ENCODE results near the gene ABCC4.

The ABCC4 gene

DNA sequence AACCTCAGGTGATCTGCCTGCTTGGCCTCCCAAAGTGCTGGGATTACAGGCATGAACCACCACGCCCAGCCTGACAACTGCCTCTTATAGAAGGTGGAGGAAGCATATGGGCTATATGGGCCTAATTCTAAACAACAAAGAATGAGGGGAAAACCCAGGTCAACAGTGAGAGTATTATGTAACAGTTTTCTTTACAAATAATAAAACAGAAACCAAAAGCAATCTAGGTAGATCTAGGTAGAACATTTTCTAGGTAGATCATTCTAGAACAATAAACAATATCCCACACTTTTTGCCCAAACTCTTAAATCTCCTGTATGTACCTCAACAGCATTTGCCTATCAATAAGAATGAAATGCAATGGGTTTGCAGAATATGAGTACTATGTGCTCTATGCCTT lies 267.4 kb downstream of the ABCC4 start:
- DNase-seq = no peak

DNA sequence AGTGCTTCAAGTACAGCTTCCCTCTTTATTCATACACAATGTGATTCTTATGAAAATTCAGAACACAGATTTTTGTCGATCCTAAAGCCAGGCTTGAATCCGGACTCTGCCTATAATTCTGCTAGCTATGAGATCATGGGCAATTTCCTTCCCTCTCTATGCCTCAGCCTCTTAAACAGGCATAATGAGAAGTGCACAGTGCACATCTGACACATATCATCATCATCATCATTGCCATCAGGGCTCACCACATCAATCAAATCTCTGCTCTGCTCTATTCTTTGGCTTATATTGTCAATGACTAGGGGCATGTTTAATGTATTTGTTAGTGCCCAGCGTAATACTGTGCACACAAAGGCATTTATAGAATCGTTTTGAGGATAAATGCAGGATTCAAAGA lies 269.1 kb downstream of the ABCC4 start:
- no peak for DNase-seq

DNA sequence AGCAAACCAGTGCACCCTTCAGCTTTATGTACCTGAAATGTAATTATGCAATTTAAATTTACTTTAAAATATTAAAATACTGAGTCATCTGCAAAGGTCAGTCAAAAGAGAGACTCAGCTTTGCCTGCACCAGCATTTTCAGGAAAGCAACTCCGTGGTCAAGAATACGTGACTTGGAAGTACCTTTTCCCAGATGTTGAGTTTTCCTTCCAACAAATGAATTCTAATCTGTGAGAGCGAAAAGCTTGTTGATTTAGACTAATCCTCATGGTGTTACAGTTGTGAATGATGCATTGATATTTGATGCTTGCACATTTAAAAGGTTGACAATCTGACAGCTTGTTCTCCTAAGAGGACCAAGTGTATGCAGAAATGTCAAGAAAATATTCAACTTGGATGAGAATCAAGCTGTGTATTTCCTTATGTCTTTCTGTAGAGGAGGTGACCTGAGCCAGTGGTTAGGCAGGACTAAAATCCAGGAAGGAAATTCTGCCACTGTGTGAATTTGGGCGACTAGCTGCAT lies 270.4 kb downstream of the ABCC4 start:
- no peak for DNase-seq

DNA sequence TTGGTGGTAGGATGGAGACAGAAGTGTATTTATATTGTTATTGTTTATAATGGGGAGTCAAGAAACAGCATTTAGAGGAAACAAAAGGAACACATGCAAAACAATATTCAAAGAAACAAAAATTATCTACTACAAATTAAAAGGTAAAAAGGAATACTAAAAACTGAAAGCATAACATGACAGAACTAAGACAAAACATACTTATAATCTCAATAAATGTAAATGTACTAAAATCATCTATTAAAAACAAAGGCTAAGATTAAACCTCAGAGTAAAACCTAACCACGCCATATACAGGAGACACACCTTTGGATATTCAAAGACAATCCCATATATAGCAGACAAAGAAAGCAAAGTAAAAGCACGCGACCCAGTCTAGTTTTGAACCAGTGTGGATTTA lies 273.6 kb downstream of the ABCC4 start:
- no peak for DNase-seq

DNA sequence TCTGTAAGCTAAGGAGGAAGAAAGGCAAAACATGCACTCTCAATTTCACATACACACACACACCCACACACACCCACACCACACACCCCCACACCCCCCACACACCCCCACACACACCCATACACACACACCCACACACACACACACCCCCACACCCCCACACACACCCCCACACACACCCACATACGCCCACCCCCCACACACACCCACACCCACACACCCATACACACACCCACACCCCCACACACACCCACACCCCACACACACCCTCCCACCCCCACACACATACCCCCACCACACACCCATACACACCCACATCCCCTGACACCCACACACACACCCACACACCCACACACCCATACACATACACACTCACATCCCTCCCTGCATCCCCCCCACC lies 276.1 kb downstream of the ABCC4 start:
- DNase-seq = no peak

DNA sequence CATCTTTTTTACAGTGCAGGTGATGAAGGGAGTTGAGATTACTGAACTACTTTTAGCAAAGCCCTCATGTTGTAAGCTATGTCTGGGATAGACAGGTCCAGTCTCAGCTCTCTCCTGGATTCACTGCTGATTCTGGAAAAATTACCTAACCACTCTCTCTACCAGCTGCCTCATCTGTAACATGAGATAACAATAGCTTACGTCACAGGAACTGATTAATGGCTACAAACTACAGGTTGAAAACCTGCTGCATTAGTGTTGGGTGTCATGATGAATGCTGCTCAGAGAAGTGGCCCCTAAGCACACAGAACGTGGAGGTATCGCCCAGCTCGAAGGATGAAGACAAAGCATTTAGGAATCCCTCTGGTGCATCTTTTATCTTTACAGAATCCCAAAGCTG lies 277.8 kb downstream of the ABCC4 start:
- DNase-seq = no peak

DNA sequence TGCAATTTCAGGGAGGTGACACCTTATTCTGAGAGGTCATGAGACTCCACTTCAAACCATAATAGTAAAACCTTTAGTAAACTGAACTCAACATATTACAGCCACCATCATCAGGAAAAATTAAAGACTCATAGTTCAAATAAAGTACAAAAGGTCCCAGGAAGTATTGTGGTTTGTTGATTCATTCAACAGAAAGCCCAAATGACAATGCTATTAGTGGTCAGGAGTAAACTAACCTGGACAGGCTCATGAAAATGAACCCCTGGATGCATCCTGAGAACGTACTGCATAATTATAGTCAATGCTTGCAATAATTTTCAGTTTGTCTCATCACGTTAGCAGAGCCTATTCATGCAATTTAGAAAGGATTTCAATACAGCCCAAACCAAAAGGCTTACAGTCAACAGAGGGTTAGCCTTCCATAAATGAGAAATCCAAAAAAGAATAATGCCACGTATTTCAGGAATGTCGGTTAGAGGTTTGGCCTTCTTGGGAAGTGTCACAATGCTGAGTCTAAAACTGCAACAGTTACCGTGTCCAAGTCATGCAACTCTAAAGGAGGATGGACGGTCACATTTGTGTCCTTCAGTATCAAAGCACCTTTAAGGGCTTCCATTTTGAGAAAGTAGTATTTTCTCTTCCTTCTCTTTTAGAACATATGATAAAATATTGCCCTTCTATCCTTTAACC lies 280.8 kb downstream of the ABCC4 start:
- no peak for DNase-seq

DNA sequence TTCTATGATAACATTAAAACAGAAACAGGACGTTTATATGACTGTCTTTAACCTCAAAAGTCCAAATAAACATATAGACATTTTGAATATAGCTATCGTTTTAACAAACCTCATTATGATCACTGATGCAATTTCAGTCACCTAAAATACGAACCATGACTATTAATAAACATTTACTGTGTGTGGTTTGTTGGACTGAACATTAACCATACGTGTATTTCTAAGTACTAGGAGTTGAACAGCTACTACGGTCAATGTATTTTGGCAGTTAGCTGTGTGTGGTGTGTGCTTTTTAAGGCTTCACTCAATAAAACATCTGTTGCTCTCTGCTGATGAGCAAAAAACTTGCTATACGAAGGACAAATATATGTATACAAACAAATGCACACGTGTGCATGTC lies 281.4 kb downstream of the ABCC4 start:
- no peak for DNase-seq

DNA sequence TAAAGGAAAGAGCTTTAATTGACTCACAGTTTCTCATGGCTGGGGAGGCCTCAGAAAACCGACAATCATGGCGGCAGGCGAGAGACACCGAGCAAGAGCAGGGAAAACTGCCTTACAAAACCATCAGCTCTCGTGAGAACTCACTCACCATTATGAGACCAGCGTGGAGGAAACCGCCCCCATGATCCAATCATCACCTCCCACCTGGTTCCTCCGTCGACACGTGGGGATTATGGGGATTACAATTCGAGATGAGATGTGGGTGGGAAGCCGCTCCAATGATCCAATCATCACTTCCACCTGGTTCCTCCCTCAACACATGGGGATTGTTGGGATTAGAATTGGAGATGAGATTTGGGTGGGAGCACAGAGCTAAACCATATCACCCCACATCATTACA lies 293.9 kb downstream of the ABCC4 start:
- DNase-seq = no peak

DNA sequence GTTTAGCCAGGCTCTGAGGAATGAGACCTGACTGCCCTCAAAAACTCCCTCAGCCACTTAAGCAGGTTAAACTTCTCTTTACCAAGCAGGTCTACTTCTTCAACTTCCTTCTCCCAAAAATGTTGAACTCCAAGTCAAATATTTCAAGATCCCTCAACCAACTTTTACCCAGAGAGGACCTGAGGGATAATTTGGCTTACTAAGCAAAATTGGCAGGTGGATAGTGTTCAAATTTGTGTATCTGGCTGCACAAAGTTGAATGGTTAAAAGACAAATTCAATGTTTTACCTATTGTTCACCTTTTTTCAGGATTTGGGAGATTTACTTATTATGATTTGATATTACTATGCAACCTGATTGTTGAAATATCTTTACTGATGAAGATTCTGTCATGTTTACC lies 296.0 kb downstream of the ABCC4 start:
- no peak for DNase-seq

DNA sequence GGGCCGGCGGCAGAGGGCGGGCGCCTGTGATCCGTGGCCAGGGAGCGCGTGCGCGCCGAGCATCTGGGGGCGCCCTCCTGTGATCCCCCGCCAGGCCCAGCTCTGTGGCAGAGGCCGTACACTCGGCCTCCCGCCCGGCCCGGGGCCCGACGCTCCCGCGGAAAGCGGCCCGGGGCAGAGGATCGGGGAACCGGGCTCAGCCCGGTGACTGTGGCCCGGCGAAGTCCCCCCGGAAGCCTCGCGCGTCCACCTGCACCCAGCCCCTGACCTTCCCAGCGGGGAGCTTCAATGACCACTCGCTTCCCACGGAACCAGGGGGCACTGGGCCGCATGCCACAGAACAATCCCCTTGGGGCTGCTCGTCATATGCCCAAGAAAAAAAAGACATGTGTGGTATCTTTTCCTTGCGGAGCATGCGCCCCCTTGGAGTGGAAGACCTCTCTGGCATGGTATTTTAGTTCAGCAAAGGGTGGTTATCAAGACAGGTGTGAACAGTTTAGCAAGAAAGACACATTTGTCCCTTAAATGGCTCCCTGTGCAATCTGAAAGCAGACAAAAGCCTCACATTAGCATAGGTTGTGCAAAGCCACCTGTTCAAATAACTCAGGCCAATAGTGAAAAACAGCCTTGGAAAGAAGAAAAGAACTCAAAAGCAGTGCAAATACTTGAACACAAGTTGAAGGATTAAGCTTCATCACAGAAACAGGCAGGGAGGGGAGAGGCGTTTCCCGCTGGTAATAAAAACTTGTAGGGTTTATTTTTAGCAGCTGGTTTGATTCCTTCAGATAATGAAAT lies 298.0 kb downstream of the ABCC4 start:
- no peak for DNase-seq

DNA sequence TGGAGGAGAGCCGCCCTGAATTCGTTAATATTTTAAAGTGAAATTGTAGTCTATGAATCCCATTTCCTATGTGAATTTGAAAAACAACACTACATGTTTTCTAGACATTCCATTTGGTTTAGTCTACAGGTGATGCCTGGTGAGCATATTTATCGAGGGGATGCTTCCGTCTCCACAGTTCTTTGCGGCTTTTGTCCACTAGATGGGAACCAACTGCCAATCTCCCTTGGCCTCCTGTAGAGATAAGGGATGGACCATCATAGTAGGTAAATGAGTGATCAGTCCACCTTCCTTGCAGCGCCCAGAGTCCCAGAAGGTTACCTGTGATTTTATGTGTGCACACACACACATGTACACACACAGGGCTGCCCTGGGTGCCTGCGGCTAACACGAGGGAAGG lies 299.1 kb downstream of the ABCC4 start:
- DNase-seq = no peak

DNA sequence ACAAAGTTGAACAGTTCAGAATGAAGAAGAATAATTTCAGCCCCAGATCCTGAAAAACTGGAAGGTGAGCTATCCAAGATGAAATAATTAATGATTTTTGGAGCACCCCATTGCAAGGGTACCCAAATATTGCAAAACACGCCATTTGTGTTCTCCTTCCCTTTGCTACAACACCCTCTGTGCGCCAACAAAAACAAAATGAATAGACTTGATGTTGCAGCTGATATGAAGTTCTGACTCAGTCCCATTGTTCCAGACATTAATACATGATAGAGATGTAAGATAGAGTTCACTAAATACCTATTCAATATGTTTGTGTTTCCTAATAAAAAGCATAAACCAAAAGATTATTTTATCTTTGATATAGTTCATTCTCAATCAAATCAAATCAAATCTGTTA lies 301.4 kb downstream of the ABCC4 start:
- DNase-seq = no peak

DNA sequence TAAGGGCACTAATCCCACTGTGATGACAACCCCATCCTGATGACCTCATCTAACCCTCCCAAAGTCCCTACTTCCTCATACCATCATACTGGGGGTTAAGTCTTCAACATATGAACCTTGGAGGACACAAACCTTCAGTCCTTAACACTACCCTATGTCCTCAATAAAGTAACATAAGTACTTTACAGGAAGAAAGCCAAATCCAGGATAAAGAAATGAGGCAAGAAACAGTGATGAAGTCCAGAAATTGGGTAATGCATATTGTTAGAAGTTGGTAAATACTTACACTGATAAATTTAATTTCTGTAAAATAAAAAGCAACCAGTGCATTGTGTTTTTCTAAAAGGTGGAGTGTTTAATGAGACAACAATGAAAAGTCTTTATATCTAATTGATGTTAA lies 304.1 kb downstream of the ABCC4 start:
- no peak for DNase-seq

DNA sequence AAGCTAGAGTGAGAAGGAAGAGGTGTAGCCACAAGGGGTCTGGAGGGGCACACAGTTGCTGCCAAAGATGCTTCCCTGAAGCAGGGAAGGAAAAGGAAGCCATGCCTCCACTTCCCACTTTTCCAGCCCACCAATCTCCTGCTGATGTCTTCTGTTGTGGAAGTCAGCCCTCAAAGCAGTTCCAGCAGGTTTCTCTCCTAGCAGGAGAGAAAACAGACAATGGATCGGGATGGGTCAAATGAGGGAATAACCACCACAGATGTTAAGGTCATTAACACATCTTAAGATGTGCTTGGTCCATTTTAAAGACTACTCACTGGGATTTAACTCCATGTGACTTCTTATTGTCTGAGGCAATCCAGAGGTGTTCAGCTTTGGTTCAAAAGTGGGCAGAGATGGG lies 304.8 kb downstream of the ABCC4 start:
- DNase-seq = no peak

DNA sequence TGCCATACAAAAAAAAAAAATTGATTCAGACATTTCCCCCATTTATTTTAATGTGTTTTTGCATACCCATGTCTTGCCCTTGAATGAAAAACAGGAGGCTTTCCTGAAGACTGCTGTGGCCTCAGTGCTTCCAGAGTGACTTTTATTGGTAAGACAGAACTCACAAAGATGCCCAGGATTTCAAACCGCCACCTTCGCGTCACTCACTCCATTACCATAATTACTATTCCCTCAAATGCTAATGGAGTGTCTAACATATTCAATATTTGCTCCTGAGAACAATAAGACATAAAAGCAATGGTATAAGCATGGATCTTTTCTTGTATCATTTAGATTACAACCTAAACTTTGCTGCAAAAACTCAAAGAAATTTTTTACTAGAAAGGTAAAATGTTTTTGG lies 306.7 kb downstream of the ABCC4 start:
- DNase-seq = no peak

DNA sequence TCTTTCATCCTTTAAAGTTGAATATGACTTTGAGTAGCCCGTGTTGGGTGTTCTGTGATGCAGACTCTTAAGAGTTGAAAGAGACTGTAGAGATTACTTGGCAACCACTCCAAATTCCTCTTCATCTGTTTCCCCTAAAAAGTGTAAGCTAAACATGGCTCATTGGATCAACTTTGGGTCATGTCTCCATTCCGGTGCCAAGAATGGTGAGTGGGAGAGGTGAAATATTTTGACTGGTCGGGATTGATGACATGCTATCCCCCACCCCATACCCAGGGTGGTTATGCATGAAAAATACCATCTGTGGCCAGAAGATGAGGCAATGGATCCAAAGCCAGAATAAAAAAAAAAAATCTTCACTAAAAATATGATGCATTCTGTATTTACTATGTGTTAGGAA lies 307.6 kb downstream of the ABCC4 start:
- no peak for DNase-seq

DNA sequence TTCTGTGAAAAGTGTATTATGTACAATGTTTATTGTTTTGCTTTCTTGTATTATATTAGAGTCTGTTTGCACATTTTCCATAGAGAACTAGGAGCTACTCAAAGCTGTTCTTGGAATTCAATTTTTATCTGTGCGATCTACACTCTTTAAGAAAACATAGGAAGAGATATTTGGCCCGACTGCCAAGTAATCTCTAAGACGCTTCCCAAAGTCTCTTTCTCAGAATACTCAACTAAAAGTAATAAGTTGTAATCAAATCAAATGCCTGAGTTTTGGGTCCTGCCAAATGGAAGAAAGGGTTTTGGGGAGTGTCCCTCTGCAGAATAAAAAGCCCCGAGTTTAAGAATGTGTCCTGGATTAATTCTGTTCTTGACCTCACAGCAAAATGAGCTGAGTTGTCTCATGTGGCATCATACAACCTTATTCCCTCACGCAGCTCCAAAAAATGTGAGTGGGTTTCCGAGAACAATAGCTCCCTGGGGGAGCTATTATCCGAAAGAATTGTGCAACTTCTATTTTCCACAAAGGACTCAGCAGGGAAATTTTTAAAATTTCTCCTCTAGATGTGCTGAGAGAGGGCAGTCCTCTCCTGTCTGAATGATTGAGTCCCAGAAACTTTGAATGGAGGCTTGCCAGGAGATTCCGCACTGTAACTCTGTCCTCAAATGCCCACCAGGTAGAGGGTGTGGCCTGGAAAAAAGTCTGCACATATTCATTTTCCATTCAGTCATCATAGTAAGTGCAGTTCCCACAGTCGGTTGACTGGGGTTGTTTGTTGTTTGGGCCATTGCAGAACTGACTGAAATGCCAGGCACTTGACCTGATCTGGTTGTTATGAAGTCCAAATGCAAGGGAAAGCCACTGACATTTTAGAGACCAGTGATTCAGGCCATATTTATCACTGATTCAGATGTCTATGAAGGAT lies 309.0 kb downstream of the ABCC4 start:
- DNase-seq = no peak

DNA sequence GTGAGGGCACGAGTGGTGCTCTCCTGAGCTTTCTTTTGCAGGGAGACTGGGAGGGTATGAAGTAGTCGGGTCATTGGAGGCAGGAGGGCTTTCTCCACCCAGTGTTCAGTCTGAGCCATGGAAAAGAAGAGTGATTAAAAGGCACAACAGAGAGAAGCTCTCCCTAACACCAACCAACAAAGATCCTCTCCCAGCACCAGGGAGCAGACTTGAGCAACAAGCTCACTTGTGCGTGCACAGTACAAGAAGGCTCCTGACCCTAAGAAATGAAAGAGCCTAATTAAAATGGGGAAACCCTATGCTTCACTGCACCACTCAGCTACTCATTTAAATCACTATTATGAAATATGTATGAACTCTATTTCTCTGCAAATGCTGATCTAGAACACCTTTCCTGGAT lies 312.6 kb downstream of the ABCC4 start:
- no peak for DNase-seq

DNA sequence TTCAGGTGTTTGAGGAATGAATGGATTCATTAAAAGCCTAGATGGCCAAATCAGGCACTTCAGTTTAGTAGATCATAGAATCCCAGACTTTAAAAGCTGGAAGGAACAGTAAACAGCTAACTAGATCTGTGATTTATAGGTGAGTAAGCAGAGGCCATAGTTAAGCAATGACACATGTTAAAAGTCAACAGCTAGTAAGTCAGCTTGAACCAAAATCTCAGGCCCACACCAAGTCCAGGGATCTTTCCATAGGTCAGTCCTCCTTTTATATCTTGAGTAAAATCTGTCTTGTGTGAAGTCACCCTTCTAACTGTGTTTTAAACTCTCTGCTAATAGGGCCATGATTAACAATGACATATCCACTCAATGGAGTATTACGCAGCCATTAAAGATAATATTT lies 313.4 kb downstream of the ABCC4 start:
- DNase-seq = no peak

DNA sequence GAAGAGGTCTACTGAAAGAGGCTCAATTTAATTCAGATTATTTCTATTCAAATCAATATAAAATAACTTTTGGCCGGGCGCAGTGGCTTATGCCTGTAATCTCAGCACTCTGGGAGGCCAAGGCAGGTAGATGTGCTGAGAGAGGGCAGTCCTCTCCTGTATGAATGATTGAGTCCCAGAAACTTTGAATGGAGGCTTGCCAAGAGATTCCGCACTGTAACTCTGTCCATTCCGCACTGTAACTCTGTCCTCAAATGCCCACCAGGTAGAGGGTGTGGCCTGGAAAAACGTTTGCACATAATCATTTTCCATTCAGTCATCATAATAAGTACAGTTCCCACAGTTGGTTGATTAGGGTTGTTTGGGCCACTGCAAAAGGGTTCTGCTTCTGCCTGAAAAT lies 314.2 kb downstream of the ABCC4 start:
- DNase-seq = no peak

DNA sequence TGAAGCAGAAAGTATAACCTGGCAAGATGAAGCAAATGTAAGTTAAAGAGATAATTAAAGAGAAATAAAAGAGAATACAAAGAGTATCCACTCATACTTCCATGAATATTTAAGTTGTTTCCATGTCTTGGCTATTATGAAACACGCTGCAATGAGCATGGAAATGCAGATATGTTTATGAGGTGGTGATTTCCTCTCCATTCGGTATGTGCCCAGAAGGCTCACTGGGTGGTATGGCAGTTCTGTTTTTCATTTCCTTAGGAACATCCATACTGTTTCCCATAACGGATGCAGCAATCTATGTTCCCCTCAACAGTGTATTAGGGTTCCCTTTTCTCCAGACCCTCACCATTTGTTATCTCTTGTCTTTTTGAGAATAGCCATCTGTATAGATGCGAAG lies 316.3 kb downstream of the ABCC4 start:
- DNase-seq = no peak

DNA sequence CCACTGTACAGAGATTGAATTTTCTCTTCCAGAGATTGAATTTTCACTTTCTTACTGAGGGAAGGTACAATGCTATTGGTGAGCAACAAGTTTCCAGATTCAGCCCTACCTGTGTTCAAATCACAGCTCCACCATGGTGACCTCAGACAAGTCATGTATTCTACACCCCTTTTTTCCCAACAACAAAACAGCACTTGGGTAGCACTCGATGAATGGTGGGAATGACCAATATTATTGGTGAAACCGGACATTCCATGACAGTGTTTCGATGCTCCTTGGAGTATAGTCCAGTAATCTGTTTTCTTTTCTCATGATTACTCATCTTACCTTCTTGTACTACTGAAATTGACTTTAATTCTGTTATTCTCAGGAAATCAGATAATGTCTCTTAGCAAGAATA lies 322.7 kb downstream of the ABCC4 start:
- no peak for DNase-seq
